Neutrophil (primary cell): ENCODE measurements around the gene PCED1B.

Experiments used
- H3K27ac ChIP-seq: fragments of 200-600 bp; sonication (generic); 2 replicates; pipeline ENCODE4 v1.5.1; 2016; ENCODE audit warnings: mild to moderate bottlenecking, moderate library complexity
- H3K27me3 ChIP-seq: fragments of 200-600 bp; sonication (generic); 2 replicates; pipeline ENCODE4 v1.6.0; 2016; ENCODE audit warnings: mild to moderate bottlenecking
- H3K36me3 ChIP-seq: fragments of 200-600 bp; sonication (generic); 2 replicates; pipeline ENCODE4 v1.5.1; 2017
- H3K4me1 ChIP-seq, 2 experiments: fragments of 200-600 bp in 1 of 2; sonication (generic) in 1 of 2; 1 replicate in 1 of 2; 2 replicates in 1 of 2; pipeline versions ENCODE4 v1.5.1 to v1.6.1; 2013 to 2016; ENCODE audit warnings: low read depth in 1 of 2, low read length in 1 of 2, mild to moderate bottlenecking in 1 of 2, moderate library complexity in 1 of 2; ENCODE audit not compliant: control insufficient read depth in 1 of 2, insufficient read depth in 1 of 2
- H3K4me3 ChIP-seq, 2 experiments: fragments of 200-600 bp in 1 of 2; sonication (generic) in 1 of 2; 1 replicate in 1 of 2; 2 replicates in 1 of 2; pipeline ENCODE4 v1.5.1; 2013 to 2016; ENCODE audit warnings: low read depth in 1 of 2, low read length in 1 of 2, mild to moderate bottlenecking in 1 of 2, moderate library complexity in 1 of 2
- H3K9me3 ChIP-seq: fragments of 200-600 bp; sonication (generic); 2 replicates; pipeline ENCODE4 v1.5.1; 2016
- TF ChIP-seq, protein P1 (sequence below): fragments of 200-600 bp; sonication (generic); IDR thresholded peaks from 2 replicates; pipeline ENCODE4 v1.5.1; 2016; ENCODE audit warnings: antibody characterized with exemption

The PCED1B gene

DNA sequence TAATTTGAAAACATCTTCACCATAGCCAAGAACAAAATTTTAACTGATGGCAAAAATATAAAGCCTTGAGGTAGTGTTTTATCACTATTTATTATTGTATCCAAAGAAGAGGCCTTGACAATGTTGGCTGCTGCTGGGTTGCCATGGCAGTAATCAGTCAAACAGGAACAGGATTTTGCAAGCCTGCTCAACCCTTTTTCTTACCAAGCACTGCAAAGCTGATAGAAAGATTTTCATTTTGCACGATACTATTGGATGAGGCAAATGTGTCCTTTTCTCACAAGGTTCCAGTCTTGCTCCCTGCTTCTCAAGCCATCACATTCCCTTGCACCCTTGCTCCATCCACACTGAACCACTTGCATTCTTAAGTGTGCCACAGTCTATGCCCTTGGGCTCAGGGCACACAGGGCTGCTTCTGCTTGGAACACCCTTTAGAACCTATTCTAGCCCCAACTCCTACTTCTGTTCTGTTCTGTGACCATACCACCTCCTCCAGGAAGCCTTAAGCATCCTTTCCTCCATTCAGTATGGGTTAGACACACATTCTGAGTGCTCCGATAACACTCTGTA, 76.8 kb downstream of the PCED1B start:
- Histone ChIP-seq H3K27ac (no peak overlapping the region), H3K36me3 (no peaks in the 10 kb centered on the region), H3K27me3 (no peaks in the 10 kb centered on the region), H3K4me1 (no peaks in the 10 kb centered on the region), H3K4me3 (no peak overlapping the region), H3K9me3 (no peaks in the 10 kb centered on the region)
- TF ChIP-seq, protein P1, sequence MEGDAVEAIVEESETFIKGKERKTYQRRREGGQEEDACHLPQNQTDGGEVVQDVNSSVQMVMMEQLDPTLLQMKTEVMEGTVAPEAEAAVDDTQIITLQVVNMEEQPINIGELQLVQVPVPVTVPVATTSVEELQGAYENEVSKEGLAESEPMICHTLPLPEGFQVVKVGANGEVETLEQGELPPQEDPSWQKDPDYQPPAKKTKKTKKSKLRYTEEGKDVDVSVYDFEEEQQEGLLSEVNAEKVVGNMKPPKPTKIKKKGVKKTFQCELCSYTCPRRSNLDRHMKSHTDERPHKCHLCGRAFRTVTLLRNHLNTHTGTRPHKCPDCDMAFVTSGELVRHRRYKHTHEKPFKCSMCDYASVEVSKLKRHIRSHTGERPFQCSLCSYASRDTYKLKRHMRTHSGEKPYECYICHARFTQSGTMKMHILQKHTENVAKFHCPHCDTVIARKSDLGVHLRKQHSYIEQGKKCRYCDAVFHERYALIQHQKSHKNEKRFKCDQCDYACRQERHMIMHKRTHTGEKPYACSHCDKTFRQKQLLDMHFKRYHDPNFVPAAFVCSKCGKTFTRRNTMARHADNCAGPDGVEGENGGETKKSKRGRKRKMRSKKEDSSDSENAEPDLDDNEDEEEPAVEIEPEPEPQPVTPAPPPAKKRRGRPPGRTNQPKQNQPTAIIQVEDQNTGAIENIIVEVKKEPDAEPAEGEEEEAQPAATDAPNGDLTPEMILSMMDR: no peak

DNA sequence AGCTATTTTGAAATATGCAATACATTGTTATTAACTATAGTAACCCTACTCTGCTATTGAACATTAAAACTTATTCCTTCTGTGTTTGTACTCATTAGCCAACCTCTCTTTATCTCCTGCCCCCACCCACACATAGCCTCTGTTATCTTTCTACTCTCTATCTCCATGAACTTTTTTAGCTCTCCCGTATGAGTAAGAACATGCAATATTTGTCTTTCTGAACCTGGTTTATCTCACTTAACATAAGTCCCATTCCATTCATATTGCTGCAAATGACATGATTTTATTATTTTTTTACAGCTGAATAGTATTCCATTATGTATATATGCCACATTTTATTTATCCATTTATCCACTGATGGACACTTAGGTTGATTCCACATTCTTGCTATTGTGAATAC, 79.4 kb downstream of the PCED1B start:
- Histone ChIP-seq H3K36me3 (no peaks in the 10 kb centered on the region), H3K27me3 (no peaks in the 10 kb centered on the region), H3K9me3 (no peaks in the 10 kb centered on the region), H3K4me3 (no peak overlapping the region), H3K27ac (no peak overlapping the region), H3K4me1 (no peaks in the 10 kb centered on the region)
- TF ChIP-seq, protein P1: no peak

DNA sequence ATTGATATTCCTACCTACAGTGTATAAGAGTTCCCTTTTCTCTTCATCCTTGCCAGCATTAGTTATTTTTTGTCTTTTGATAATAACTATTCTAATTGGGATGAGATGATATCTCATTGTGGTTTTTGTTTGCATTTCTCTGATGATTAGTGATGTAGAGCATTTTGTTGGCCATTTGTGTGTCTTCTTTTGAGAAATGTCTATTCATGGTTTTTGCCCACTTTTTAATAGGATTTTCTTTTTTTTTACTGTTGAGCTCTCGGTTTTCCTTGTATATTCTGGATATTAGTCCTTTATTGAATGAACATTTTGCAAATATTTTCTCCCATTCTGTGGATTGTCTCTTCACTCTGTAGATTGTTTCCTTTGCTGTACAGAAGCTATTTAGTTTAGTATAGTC, 79.9 kb downstream of the PCED1B start:
- Histone ChIP-seq H3K27ac (no peak overlapping the region), H3K36me3 (no peaks in the 10 kb centered on the region), H3K4me1 (no peaks in the 10 kb centered on the region), H3K27me3 (no peaks in the 10 kb centered on the region), H3K4me3 (no peak overlapping the region), H3K9me3 (no peaks in the 10 kb centered on the region)
- TF ChIP-seq, protein P1: no peak

DNA sequence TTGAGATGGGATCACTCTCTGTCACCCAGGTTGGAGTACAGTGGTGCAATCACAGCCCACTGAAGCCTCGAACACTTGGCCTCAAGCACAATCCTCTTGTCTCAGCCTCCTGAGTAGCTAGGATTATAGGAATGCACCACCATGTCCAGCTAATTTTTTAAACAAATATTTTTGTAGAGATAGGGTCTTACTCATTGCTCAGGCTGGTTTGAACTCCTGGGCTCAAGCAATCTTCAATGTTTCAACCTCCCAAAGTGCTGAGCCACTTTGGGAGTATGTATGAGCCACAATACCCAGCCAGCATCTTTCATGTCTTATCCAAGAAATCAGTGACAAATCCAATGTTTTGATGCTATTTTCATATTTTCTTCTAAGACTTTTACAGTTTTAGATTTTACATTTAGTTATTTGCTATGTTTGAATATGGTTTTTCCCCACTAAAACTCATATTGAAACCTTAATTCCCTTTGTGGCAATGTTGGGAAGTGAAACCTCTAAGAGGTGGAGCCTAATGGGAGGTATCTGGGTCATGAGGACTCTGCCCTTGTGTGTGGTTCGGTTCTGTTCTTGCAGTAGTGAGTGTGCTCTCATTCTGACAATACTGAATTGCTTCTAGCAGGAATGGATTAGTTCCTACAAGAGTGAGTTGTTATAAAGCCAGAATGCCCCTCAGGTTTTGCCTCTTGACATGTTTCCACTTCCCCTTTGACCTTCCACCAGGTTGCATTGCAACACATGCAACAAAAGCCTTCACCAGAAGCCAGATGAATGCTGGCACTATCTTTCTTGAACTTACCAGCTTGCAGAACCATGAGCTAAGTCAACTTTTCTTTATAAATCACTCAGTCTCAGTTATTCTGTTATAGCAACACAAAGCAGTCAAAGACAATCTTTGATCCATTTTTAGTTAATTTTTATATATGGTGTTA, 81.2 kb downstream of the PCED1B start:
- Histone ChIP-seq H3K4me1 (no peaks in the 10 kb centered on the region), H3K4me3 (no peak overlapping the region), H3K36me3 (no peaks in the 10 kb centered on the region), H3K27me3 (no peaks in the 10 kb centered on the region), H3K27ac (no peak overlapping the region), H3K9me3 (no peaks in the 10 kb centered on the region)
- TF ChIP-seq, protein P1: no peak

DNA sequence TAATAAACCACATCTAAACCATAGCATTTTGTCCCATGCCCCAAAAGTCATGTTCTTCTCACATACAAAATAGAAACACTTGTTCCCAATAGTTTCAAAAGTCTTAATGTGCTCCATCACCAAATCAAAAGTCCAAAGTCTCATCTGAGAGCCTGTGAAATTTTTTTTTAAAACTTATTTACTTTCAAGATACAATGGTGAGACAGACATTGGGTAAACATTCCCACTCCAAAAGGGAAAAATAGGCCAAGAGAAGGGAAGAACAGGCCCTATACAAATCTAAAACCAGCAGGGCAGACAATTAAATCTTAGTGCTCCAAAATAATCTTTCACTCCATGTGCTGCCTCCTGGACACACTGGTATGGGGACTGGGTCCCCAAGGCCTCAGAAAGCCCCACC, 84.7 kb downstream of the PCED1B start:
- no peaks in the 10 kb centered on the region for H3K4me1 ChIP-seq
- H3K27me3 ChIP-seq: no peaks in the 10 kb centered on the region
- H3K36me3 ChIP-seq: no peaks in the 10 kb centered on the region
- no peak overlapping the region for H3K4me3 ChIP-seq
- no peak overlapping the region for H3K27ac ChIP-seq
- TF ChIP-seq, protein P1: no peak
- H3K9me3 ChIP-seq: no peaks in the 10 kb centered on the region
